GM03348 (cell line): ENCODE data around the gene PDE4D.

ENCODE experiments used
- DNase-seq: peaks from one replicate; pipeline ENCODE4 v3.0.0; 2012; ENCODE audit warnings: low spot score

The PDE4D gene

GRCh38 chr5:59140133-59140532 lies 753.4 kb downstream of the PDE4D start:
- no peak for DNase-seq

GRCh38 chr5:59139695-59140094 lies 753.8 kb downstream of the PDE4D start:
- no peak for DNase-seq

- DNase-seq, result no peak
Observed at GRCh38 chr5:59138509-59138908, 755.0 kb downstream of the PDE4D start.

GRCh38 chr5:59137846-59138245 lies 755.7 kb downstream of the PDE4D start:
- DNase-seq, result no peak

GRCh38 chr5:59136549-59136948 lies 757.0 kb downstream of the PDE4D start:
- no peak for DNase-seq

GRCh38 chr5:59134471-59135163 lies 758.9 kb downstream of the PDE4D start:
- DNase-seq, result no peak

GRCh38 chr5:59133764-59134261 lies 759.7 kb downstream of the PDE4D start:
- peak; percentile 75 for DNase-seq

GRCh38 chr5:59132131-59132530 lies 761.4 kb downstream of the PDE4D start:
- DNase-seq, result no peak

GRCh38 chr5:59130431-59130830 lies 763.1 kb downstream of the PDE4D start:
- DNase-seq, result no peak

- DNase-seq, result no peak
Observed at GRCh38 chr5:59128646-59129290, 764.8 kb downstream of the PDE4D start.

- no peak for DNase-seq
Observed at GRCh38 chr5:59126708-59127573, 766.6 kb downstream of the PDE4D start.

GRCh38 chr5:59126016-59126707 lies 767.4 kb downstream of the PDE4D start:
- DNase-seq, result no peak

- DNase-seq, result no peak
Observed at GRCh38 chr5:59125011-59125961, 768.2 kb downstream of the PDE4D start.

GRCh38 chr5:59123595-59124561 lies 769.6 kb downstream of the PDE4D start:
- DNase-seq, result no peak

GRCh38 chr5:59119480-59119879 lies 774.0 kb downstream of the PDE4D start:
- no peak for DNase-seq

- DNase-seq, result no peak
Observed at GRCh38 chr5:59117320-59117719, 776.2 kb downstream of the PDE4D start.

- DNase-seq, result no peak
Observed at GRCh38 chr5:59116231-59116865, 777.2 kb downstream of the PDE4D start.

GRCh38 chr5:59115345-59115744 lies 778.2 kb downstream of the PDE4D start:
- DNase-seq, result no peak

- DNase-seq, result no peak
Observed at GRCh38 chr5:59109383-59109782, 784.1 kb downstream of the PDE4D start.
